GM06990 (cell line): ENCODE results near the gene DNAJB11.

Source experiments
- DNase-seq: peaks from one replicate; pipeline ENCODE4 v3.0.0-alpha.2; 2011; ENCODE audit not compliant: insufficient read length; ENCODE audit errors: extremely low read depth
- H3K27me3 ChIP-seq: replicated peaks from 2 replicates; pipeline ENCODE4 v1.6.0; 2011; ENCODE audit warnings: low read length; ENCODE audit not compliant: control insufficient read depth, insufficient read depth
- H3K36me3 ChIP-seq: 2 replicates; pipeline ENCODE4 v1.5.1; 2011; ENCODE audit warnings: low read length; ENCODE audit not compliant: control insufficient read depth, insufficient read depth
- H3K4me3 ChIP-seq: replicated peaks from 2 replicates; pipeline ENCODE4 v1.5.1; 2011; ENCODE audit warnings: low read depth, mild to moderate bottlenecking, control low read depth, low read length
- CTCF ChIP-seq: IDR thresholded peaks from 2 replicates; pipeline ENCODE4 v1.5.1; 2011; ENCODE audit warnings: low read length, control low read depth, mild to moderate bottlenecking, inconsistent platforms; ENCODE audit not compliant: insufficient read depth, poor library complexity, severe bottlenecking

The DNAJB11 gene

GRCh38 chr3:186534113-186534669 is 36.3 kb upstream of the DNAJB11 start:
- no peak for TF ChIP-seq CTCF
- Histone ChIP-seq H3K36me3 (no peaks in the 10 kb centered on the region; the same call in 1 of the 2 replicates), H3K27me3 (no peaks in the 10 kb centered on the region), H3K4me3 (no peak overlapping the region)
- DNase-seq, result peak; percentile 78

- no peak for TF ChIP-seq CTCF
- H3K4me3 ChIP-seq, result no peak overlapping the region
- no peaks in the 10 kb centered on the region; the same call in 1 of the 2 replicates for H3K36me3 ChIP-seq
- no peaks in the 10 kb centered on the region for H3K27me3 ChIP-seq
- no peak for DNase-seq
Measured at GRCh38 chr3:186536883-186537844, 33.4 kb upstream of the DNAJB11 start.

- TF ChIP-seq CTCF, result no peak
- Histone ChIP-seq H3K4me3 (no peak overlapping the region), H3K27me3 (no peaks in the 10 kb centered on the region), H3K36me3 (no peaks in the 10 kb centered on the region; the same call in 1 of the 2 replicates)
- no peak for DNase-seq
Measured at GRCh38 chr3:186538779-186539178, 31.7 kb upstream of the DNAJB11 start.

DNA sequence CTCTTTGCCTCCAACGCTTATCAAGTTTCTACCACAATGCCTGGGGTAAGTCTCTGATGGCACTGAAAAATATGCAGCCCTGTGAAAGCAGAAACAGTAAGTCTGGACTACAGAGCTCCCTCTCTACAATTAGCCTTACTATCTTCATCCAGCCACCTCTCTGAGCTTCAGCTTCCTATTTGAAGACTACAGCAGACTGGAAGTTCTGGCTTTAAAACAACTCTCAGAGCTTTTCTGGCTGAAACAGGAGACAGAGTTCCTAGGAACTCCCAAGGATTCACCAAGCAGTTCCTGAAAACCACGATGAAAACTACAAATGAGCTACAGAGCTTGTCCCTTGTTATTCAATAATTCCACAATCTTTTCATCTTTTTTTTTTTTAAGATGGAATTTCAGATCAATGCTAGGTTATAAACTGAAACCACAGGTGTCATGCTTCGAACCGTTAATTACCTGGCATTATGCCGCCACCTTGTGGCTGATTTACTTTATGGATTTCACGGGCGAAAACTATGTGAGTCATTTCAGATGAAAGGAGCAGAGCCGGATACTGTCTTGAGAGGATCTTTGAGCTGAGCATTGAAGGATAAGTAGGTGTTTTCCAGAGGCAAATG is 30.2 kb upstream of the DNAJB11 start:
- no peak for DNase-seq
- peak; percentile 47 for TF ChIP-seq CTCF
- Histone ChIP-seq H3K36me3 (no peaks in the 10 kb centered on the region; the same call in 1 of the 2 replicates), H3K4me3 (no peak overlapping the region), H3K27me3 (no peaks in the 10 kb centered on the region)

GRCh38 chr3:186540835-186541226 is 29.7 kb upstream of the DNAJB11 start:
- DNase-seq, result no peak
- no peak for TF ChIP-seq CTCF
- Histone ChIP-seq H3K27me3 (no peaks in the 10 kb centered on the region), H3K36me3 (no peaks in the 10 kb centered on the region; the same call in 1 of the 2 replicates), H3K4me3 (no peak overlapping the region)
